ENCODE measurements around the gene LCN2.

The LCN2 gene

GRCh38 chr9:128160603-128160987 is 11.3 kb downstream of the LCN2 start:
- DNase-seq (ENCODE audit: extremely low spot score): no peak
- ChIA-PET POLR2A (interaction anchor here (1.6 to 1.8 kb wide), 4 partner anchors 14 to 259 kb away, joined by 4 to 7 read pairs (median 6); partner anchors contain the start of genes CERCAM and CIZ1), CTCF (interaction anchor here (0.6 to 0.8 kb wide), 2 partner anchors 10 to 23 kb away, joined by 3 to 4 read pairs; no protein-coding TSS in a partner anchor)
- TF ChIP-seq TARDBP (IDR thresholded peaks at IDR 0.05): no peak

- TF ChIP-seq TARDBP (IDR thresholded peaks at IDR 0.05): no peak
- no peak for TF ChIP-seq LEF1 (IDR thresholded peaks at IDR 0.05; ENCODE audit: borderline replicate concordance)
- TF ChIP-seq PKNOX1 (IDR thresholded peaks at IDR 0.05): no peak
- no peak for TF ChIP-seq ZNF384 (IDR thresholded peaks at IDR 0.05)
- no peak for TF ChIP-seq L3MBTL2 (conservative IDR thresholded peaks at IDR 0.05)
- no peak for TF ChIP-seq FOXM1 (IDR thresholded peaks at IDR 0.05; ENCODE audit: borderline replicate concordance)
- no peak for TF ChIP-seq ARNT (IDR thresholded peaks at IDR 0.05)
- no peak for TF ChIP-seq BHLHE40 (IDR thresholded peaks at IDR 0.05; ENCODE audit: borderline replicate concordance)
- no peak for TF ChIP-seq SP1 (IDR thresholded peaks at IDR 0.05)
- no peak for TF ChIP-seq CTBP1 (IDR thresholded peaks at IDR 0.05; ENCODE audit: borderline replicate concordance)
- TF ChIP-seq ELF4 (IDR thresholded peaks at IDR 0.05): no peak
- ChIA-PET POLR2A (interaction anchor here (0.7 to 1.6 kb wide), 3 partner anchors 30 to 737 kb away, joined by 3 to 5 read pairs (median 4); partner anchors contain the start of genes CIZ1 and URM1), CTCF (interaction anchor here (0.6 to 0.8 kb wide), 2 partner anchors 11 to 22 kb away, joined by 3 to 4 read pairs; no protein-coding TSS in a partner anchor)
- no peak for DNase-seq (ENCODE audit: extremely low spot score)
These were observed 12.1 kb downstream of the LCN2 start for GRCh38 chr9:128161215-128161902.

- CTCF ChIA-PET: no interaction called here
- DNase-seq (ENCODE audit: extremely low spot score): no peak
- POLR2A ChIA-PET: interaction anchor here (0.7 to 1.6 kb wide), 3 partner anchors 29 to 736 kb away, joined by 3 to 5 read pairs (median 4); partner anchors contain the start of genes CIZ1 and URM1
- TF ChIP-seq ZNF384 (IDR thresholded peaks at IDR 0.05): no peak
- TF ChIP-seq FOXM1 (IDR thresholded peaks at IDR 0.05; ENCODE audit: borderline replicate concordance): no peak
- TF ChIP-seq FOXK2 (IDR thresholded peaks at IDR 0.05): no peak
- no peak for TF ChIP-seq SUZ12 (IDR thresholded peaks at IDR 0.05)
- no peak for TF ChIP-seq ELF4 (IDR thresholded peaks at IDR 0.05)
- no peak for TF ChIP-seq ARNT (IDR thresholded peaks at IDR 0.05)
- no peak for TF ChIP-seq PKNOX1 (IDR thresholded peaks at IDR 0.05)
- no peak for TF ChIP-seq LEF1 (IDR thresholded peaks at IDR 0.05; ENCODE audit: borderline replicate concordance)
- TF ChIP-seq NFRKB (IDR thresholded peaks at IDR 0.05): no peak
- no peak for TF ChIP-seq HDGF (IDR thresholded peaks at IDR 0.05; ENCODE audit: borderline replicate concordance)
- no peak for TF ChIP-seq TARDBP (IDR thresholded peaks at IDR 0.05)
- TF ChIP-seq SP1 (IDR thresholded peaks at IDR 0.05): no peak
- no peak for TF ChIP-seq FOXA1 (IDR thresholded peaks at IDR 0.05)
- no peak for TF ChIP-seq L3MBTL2 (conservative IDR thresholded peaks at IDR 0.05)
- no peak for TF ChIP-seq CTBP1 (IDR thresholded peaks at IDR 0.05; ENCODE audit: borderline replicate concordance)
- TF ChIP-seq BHLHE40 (IDR thresholded peaks at IDR 0.05; ENCODE audit: borderline replicate concordance): no peak
These were observed 13.2 kb downstream of the LCN2 start for GRCh38 chr9:128162215-128163026.

GRCh38 chr9:128163027-128163515 is 13.8 kb downstream of the LCN2 start:
- POLR2A ChIA-PET: no interaction called here
- no peak for DNase-seq (ENCODE audit: extremely low spot score)
- no peak for TF ChIP-seq HDGF (IDR thresholded peaks at IDR 0.05; ENCODE audit: borderline replicate concordance)
- no peak for TF ChIP-seq NFRKB (IDR thresholded peaks at IDR 0.05)
- no peak for TF ChIP-seq ELF4 (IDR thresholded peaks at IDR 0.05)
- no peak for TF ChIP-seq BHLHE40 (IDR thresholded peaks at IDR 0.05; ENCODE audit: borderline replicate concordance)
- no peak for TF ChIP-seq PKNOX1 (IDR thresholded peaks at IDR 0.05)
- TF ChIP-seq FOXA1 (IDR thresholded peaks at IDR 0.05): no peak
- TF ChIP-seq ZNF384 (IDR thresholded peaks at IDR 0.05): no peak
- no peak for TF ChIP-seq FOXM1 (IDR thresholded peaks at IDR 0.05; ENCODE audit: borderline replicate concordance)
- no peak for TF ChIP-seq ARNT (IDR thresholded peaks at IDR 0.05)
- no peak for TF ChIP-seq FOXK2 (IDR thresholded peaks at IDR 0.05)
- TF ChIP-seq LEF1 (IDR thresholded peaks at IDR 0.05; ENCODE audit: borderline replicate concordance): no peak
- no peak for TF ChIP-seq TARDBP (IDR thresholded peaks at IDR 0.05)
- TF ChIP-seq L3MBTL2 (conservative IDR thresholded peaks at IDR 0.05): no peak
- no peak for TF ChIP-seq SP1 (IDR thresholded peaks at IDR 0.05)
- no peak for TF ChIP-seq CTBP1 (IDR thresholded peaks at IDR 0.05; ENCODE audit: borderline replicate concordance)
- no peak for TF ChIP-seq SUZ12 (IDR thresholded peaks at IDR 0.05)
- CTCF ChIA-PET: no interaction called here

- CTCF ChIA-PET: no interaction called here
- POLR2A ChIA-PET: no interaction called here
- DNase-seq (ENCODE audit: extremely low spot score): no peak
- TF ChIP-seq ARNT (IDR thresholded peaks at IDR 0.05) (no peak), HDGF (IDR thresholded peaks at IDR 0.05; ENCODE audit: borderline replicate concordance) (no peak), BHLHE40 (IDR thresholded peaks at IDR 0.05; ENCODE audit: borderline replicate concordance) (no peak), ZNF384 (IDR thresholded peaks at IDR 0.05) (no peak), TARDBP (IDR thresholded peaks at IDR 0.05) (no peak), LEF1 (IDR thresholded peaks at IDR 0.05; ENCODE audit: borderline replicate concordance) (no peak), SP1 (IDR thresholded peaks at IDR 0.05) (no peak)
These were observed 14.5 kb downstream of the LCN2 start for GRCh38 chr9:128163523-128164306.

All from HEK293T (cell line).